RKO (cell line): Measurements from ENCODE around the gene UPF2.
"Not testable (repeated sequence)": the region's sequence is repeated elsewhere in the genome, so short reads cannot be mapped to it uniquely, and the experiment has no call there.

Experiments
- DNase-seq: peaks from one replicate; pipeline ENCODE4 v3.0.0-alpha.2; 2016; ENCODE audit warnings: low spot score

Gene UPF2

GRCh38 chr10:11907914-11908313 is 134.7 kb downstream of the UPF2 start:
- DNase-seq = no peak

- DNase-seq = no peak
Observed at GRCh38 chr10:11906714-11907113, 135.9 kb downstream of the UPF2 start.

- DNase-seq = no peak
Observed at GRCh38 chr10:11902646-11903045, 140.0 kb downstream of the UPF2 start.

GRCh38 chr10:11901833-11902475 is 140.7 kb downstream of the UPF2 start:
- DNase-seq = no peak

- DNase-seq = no peak
Observed at GRCh38 chr10:11901454-11901832, 141.2 kb downstream of the UPF2 start.

- no peak for DNase-seq
Observed at GRCh38 chr10:11901036-11901301, 141.6 kb downstream of the UPF2 start.

- DNase-seq = no peak
Observed at GRCh38 chr10:11899067-11899876, 143.3 kb downstream of the UPF2 start.

- DNase-seq = no peak
Observed at GRCh38 chr10:11898372-11899066, 144.1 kb downstream of the UPF2 start.

GRCh38 chr10:11898033-11898371 is 144.6 kb downstream of the UPF2 start:
- no peak for DNase-seq

- DNase-seq = no peak
Observed at GRCh38 chr10:11896549-11897200, 145.9 kb downstream of the UPF2 start.

- DNase-seq = no peak
Observed at GRCh38 chr10:11895598-11895997, 147.0 kb downstream of the UPF2 start.

GRCh38 chr10:11895108-11895466 is 147.5 kb downstream of the UPF2 start:
- DNase-seq = no peak

- no peak for DNase-seq
Observed at GRCh38 chr10:11894381-11895107, 148.1 kb downstream of the UPF2 start.

GRCh38 chr10:11893749-11894278 is 148.8 kb downstream of the UPF2 start:
- no peak for DNase-seq

GRCh38 chr10:11891776-11892486 is 150.7 kb downstream of the UPF2 start:
- no peak for DNase-seq

GRCh38 chr10:11889263-11889662 is 153.3 kb downstream of the UPF2 start:
- not testable (repeated sequence) for DNase-seq

GRCh38 chr10:11887381-11888227 is 155.0 kb downstream of the UPF2 start:
- DNase-seq = no peak

- DNase-seq = no peak
Observed at GRCh38 chr10:11886851-11887250, 155.8 kb downstream of the UPF2 start.

- DNase-seq = no peak
Observed at GRCh38 chr10:11886138-11886474, 156.5 kb downstream of the UPF2 start.

GRCh38 chr10:11885437-11886137 is 157.0 kb downstream of the UPF2 start:
- DNase-seq = no peak
